Esophagus muscularis mucosa (tissue), 4 donors: Measurements from ENCODE around the gene ARL6IP4. TPM values are rescaled to one million over a fixed set of nuclear protein-coding genes. Genes with fewer than 3 reads are reported as not detected.

Experiments
- DNase-seq: peaks from one replicate; pipeline ENCODE4 v3.0.0-alpha.2; 2017; ENCODE audit errors: extremely low spot score
- H3K27ac ChIP-seq, 4 donors: fragments of 200-600 bp; sonication (generic); replicated peaks in 1 of 4; 1 replicate in 3 of 4; 2 replicates in 1 of 4; pipeline ENCODE4 v1.5.1; 2016 to 2019; ENCODE audit warnings: mild to moderate bottlenecking in 1 of 4
- H3K27me3 ChIP-seq, 4 donors: fragments of 200-600 bp; sonication (generic); one replicate each; pipeline versions ENCODE4 v1.5.1 to v1.6.0; 2016 to 2019
- H3K36me3 ChIP-seq, 4 donors: fragments of 200-600 bp; sonication (generic); one replicate each; pipeline ENCODE4 v1.5.1; 2016 to 2019
- H3K4me1 ChIP-seq, 4 donors: fragments of 200-600 bp; sonication (generic); one replicate each; pipeline ENCODE4 v1.5.1; 2016 to 2019
- H3K4me3 ChIP-seq, 4 donors: fragments of 200-600 bp; sonication (generic); 1 replicate in 2 of 4; 2 replicates in 2 of 4; pipeline ENCODE4 v1.5.1; 2016 to 2019; ENCODE audit warnings: mild to moderate bottlenecking in 4 of 4, moderate library complexity in 1 of 4
- H3K9me3 ChIP-seq, 4 donors: fragments of 200-600 bp; sonication (generic); 1 replicate in 3 of 4; 2 replicates in 1 of 4; pipeline ENCODE4 v1.5.1; 2016 to 2019
- EP300 ChIP-seq: sonication (generic); formaldehyde crosslinking; IDR thresholded peaks from one replicate; pipeline ENCODE4 v1.6.1; 2017; ENCODE audit warnings: antibody characterized with exemption
- POLR2A ChIP-seq: fragments of 450-650 bp; IDR thresholded peaks from one replicate; pipeline ENCODE4 v1.6.1; 2017; ENCODE audit warnings: antibody characterized with exemption, moderate library complexity, mild to moderate bottlenecking, low read depth
- POLR2AphosphoS5 ChIP-seq, 2 donors: sonication (generic); formaldehyde crosslinking; IDR thresholded peaks; one replicate each; pipeline ENCODE4 v1.6.1; 2017; ENCODE audit warnings: antibody characterized with exemption in 2 of 2
- WGBS: methylation state at CpG from one replicate; pipeline ENCODE4 v1.1.5; 2018; 5-methylcytosine and 5-hydroxymethylcytosine counted together
- intact Hi-C: fragments of 100-400 bp; cut with DNase I; formaldehyde crosslinking; loops from one replicate; pipeline ENCODE4 v1.15.1; 2023
- total RNA-seq, 4 donors: library from RNA; depleted of rRNA; stranded (reverse); fragments of >200 nt; gene quantifications; one replicate each; pipeline versions ENCODE4 v1.1.0 to v1.2.1, GENCODE V29; 2016
- TF ChIP-seq, protein P1 (sequence below), 3 experiments: fragments of 200-600 bp in 2 of 3; fragments of 450-650 bp in 1 of 3; sonication (generic) in 2 of 3; IDR thresholded peaks; one replicate each; pipeline ENCODE4 v1.5.1; 2017 to 2019; ENCODE audit warnings: antibody characterized with exemption in 3 of 3, mild to moderate bottlenecking in 2 of 3, moderate library complexity in 1 of 3

ARL6IP4 gene
- total RNA-seq, 4 donors from 2014 or later: 262 to 318 (median 288) TPM

DNA sequence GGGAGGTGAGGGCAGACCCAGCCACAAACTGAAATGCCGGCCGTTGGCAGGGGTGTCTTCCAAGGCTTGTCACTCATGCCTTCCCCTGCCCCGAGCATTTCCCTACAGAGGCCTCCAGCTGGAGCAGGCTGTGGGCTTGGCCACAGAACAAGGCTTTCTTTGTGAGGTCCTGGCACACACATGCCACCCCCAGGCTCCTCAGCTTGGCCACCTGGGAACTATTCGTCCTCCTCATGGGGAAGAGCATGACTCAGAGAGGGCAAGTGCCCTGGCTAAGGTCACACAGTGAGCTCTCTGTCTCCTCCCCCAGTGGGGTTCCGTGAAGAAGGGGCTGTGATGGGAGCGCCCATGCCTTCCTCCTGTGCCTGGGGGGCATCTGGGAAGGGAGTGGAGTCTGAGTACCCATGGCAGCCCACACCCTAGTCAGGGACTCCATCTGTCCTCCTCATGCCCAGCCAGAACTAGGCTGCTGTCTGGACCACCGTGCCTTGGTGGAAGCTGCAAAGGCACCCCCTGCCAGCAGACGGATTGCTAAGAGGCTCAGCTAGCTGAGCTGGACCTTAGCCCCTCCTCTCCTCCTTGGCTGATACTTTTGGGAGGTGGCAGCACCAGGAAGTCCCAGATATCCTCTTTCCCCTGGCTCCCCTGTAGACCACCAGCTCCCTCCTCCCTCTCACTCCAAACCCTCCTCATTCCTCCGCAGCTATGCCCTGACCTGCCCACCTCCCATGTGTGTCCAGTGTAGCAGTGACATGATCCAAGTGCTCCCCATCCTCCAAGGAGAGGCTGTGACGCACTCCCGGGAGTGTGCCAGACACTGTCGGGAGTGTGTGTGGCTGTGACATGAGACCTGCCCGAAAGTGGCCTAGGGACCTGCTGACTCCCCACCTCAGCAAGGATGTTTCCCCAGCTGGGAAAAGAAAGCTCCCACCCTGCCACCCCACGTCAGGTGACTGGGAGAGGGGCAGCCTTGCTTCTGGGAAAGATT lies 35.6 kb upstream of the ARL6IP4 start:
- WGBS: 80% methylated on average over 10 of the region's 14 CpGs
- no peak overlapping the region for H3K4me3 ChIP-seq
- no peaks in the 10 kb centered on the region for H3K27me3 ChIP-seq
- DNase-seq: no peak
- peaks cover 26 to 66% (median 49%) of the 10 kb centered on the region in 4 donors for H3K4me1 ChIP-seq
- no peak for TF ChIP-seq EP300
- TF ChIP-seq POLR2A: no peak
- TF ChIP-seq POLR2AphosphoS5 (IDR thresholded peaks at IDR 0.05): no peak
- TF ChIP-seq, protein P1, sequence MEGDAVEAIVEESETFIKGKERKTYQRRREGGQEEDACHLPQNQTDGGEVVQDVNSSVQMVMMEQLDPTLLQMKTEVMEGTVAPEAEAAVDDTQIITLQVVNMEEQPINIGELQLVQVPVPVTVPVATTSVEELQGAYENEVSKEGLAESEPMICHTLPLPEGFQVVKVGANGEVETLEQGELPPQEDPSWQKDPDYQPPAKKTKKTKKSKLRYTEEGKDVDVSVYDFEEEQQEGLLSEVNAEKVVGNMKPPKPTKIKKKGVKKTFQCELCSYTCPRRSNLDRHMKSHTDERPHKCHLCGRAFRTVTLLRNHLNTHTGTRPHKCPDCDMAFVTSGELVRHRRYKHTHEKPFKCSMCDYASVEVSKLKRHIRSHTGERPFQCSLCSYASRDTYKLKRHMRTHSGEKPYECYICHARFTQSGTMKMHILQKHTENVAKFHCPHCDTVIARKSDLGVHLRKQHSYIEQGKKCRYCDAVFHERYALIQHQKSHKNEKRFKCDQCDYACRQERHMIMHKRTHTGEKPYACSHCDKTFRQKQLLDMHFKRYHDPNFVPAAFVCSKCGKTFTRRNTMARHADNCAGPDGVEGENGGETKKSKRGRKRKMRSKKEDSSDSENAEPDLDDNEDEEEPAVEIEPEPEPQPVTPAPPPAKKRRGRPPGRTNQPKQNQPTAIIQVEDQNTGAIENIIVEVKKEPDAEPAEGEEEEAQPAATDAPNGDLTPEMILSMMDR (IDR thresholded peaks at IDR 0.05): no peak
- peak overlapping the region; percentile 23 to 60 (median 41) for H3K27ac ChIP-seq
- intact Hi-C loops: no loop called here
- H3K9me3 ChIP-seq: no peaks in the 10 kb centered on the region
- peaks cover 0 to 6% (median 4%) of the 10 kb centered on the region in 4 donors for H3K36me3 ChIP-seq

DNA sequence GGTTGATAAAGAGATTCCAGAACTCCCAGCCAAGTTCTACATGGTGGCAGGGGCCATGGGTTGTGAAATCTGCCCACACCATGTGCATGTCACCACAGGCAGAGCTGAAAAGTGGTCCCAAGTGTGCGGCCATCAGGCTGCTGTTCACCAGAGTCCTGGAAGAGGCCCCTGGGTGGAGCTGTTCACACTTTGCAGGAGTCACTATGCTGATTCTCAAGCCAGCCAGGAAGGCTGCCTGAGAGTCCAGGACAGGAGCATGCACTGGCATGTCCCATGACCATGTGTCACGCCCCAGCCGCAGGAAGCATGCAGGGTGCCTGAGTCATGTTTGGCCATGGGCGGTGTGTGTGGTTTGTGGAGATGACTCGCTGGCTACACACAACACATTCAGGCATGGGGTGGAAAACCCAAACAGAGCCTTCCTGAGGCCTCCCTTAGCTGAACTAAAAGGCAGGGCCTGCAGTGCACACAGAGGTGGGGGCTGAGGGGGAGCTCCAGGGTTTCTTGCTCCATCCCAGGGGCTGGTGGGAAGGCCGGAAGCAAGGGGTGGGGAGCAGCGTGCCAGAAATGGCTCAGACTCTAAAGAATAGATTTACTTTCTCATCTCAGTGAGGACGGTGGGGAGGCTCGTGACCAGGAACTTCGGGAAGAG lies 33.7 kb upstream of the ARL6IP4 start:
- Histone ChIP-seq H3K36me3 (peaks cover 0 to 5% (median 0%) of the 10 kb centered on the region in 4 donors), H3K27me3 (no peaks in the 10 kb centered on the region), H3K9me3 (no peaks in the 10 kb centered on the region), H3K4me3 (no peak overlapping the region), H3K4me1 (peaks cover 26 to 60% (median 51%) of the 10 kb centered on the region in 4 donors), H3K27ac (peak overlapping the region; percentile 60 to 65 (median 64))
- intact Hi-C loops: no loop called here
- DNase-seq: peak; percentile 96
- TF ChIP-seq POLR2A (no peak), POLR2AphosphoS5 (IDR thresholded peaks at IDR 0.05) (peak; percentile 55 to 86), EP300 (no peak)
- TF ChIP-seq, protein P1 (IDR thresholded peaks at IDR 0.05): peak in 2 of 3 experiments; percentile 17 to 22
- 55% methylated on average over 7 of the region's 10 CpGs for WGBS

DNA sequence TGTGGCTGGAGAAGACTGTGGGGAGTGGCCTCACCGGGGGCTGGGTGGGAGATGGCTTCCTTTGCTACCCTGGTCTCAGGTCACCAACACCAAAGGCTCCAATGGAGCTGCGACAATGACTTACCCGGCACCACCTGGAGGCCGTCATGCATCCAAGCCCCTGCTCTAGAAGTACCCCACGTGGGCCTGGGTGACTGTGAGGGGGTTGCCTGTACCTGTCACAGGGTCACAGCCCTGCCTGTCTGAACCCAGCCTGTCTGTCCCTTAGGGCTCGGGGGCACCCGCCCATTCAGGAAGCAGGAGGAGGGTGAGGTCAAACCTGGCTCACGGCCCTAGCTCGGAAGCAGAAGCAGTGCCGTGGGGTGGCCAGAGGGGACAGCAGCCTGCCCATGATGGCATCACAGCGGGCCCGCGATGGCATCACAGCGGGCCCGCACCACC lies 33.1 kb upstream of the ARL6IP4 start:
- Histone ChIP-seq H3K36me3 (peaks cover 0 to 5% (median 0%) of the 10 kb centered on the region in 4 donors), H3K27me3 (no peaks in the 10 kb centered on the region), H3K4me3 (no peak overlapping the region), H3K4me1 (peaks cover 26 to 60% (median 51%) of the 10 kb centered on the region in 4 donors), H3K9me3 (no peaks in the 10 kb centered on the region), H3K27ac (peak overlapping the region; percentile 60 to 65 (median 64))
- WGBS: 72% methylated on average over 12 of the region's 15 CpGs
- TF ChIP-seq, protein P1 (IDR thresholded peaks at IDR 0.05): peak in 2 of 3 experiments; percentile 8 to 27
- TF ChIP-seq POLR2A (no peak), POLR2AphosphoS5 (IDR thresholded peaks at IDR 0.05) (peak in 1 of 2 donors; percentile 11)
- no peak for DNase-seq
- intact Hi-C loops: no loop called here

DNA sequence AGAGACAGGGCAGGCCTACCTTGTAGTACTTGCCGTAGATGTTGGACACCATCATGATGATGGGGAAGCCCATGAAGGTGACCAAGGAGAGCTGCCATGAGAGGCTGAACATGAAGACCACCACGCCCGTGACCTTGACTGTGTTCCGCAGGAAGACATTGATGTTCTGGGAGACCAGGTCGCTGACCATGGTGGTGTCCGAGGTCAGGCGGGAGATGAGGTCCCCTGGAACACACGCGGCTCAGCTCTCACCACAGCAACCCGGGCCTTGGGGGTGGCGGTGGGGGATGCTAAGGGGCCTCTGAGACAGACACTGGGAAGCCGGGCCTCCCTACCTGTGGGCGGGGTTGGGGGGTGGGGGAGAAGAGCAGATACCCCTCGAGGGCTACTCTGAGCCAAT lies 31.9 kb upstream of the ARL6IP4 start:
- no peak for DNase-seq
- Histone ChIP-seq H3K27me3 (no peaks in the 10 kb centered on the region), H3K4me1 (peaks cover 26 to 50% (median 42%) of the 10 kb centered on the region in 4 donors), H3K36me3 (peaks cover 0 to 5% (median 0%) of the 10 kb centered on the region in 4 donors), H3K4me3 (no peak overlapping the region), H3K9me3 (no peaks in the 10 kb centered on the region), H3K27ac (no peak overlapping the region)
- intact Hi-C loops: no loop called here
- 98% methylated on average over 7 of the region's 14 CpGs for whole genome bisulfite sequencing
- TF ChIP-seq POLR2AphosphoS5 (IDR thresholded peaks at IDR 0.05) (no peak), POLR2A (no peak), EP300 (no peak)
- TF ChIP-seq, protein P1 (IDR thresholded peaks at IDR 0.05): no peak
